ENCODE data around the gene TXN2.
"Not testable (repeated sequence)": the region's sequence is repeated elsewhere in the genome, so short reads cannot be mapped to it uniquely, and the experiment has no call there.

Gene TXN2

GRCh38 chr22:36455571-36456463 lies 25.6 kb downstream of the TXN2 start:
- DNase-seq (ENCODE audit: low spot score) = no peak

DNA sequence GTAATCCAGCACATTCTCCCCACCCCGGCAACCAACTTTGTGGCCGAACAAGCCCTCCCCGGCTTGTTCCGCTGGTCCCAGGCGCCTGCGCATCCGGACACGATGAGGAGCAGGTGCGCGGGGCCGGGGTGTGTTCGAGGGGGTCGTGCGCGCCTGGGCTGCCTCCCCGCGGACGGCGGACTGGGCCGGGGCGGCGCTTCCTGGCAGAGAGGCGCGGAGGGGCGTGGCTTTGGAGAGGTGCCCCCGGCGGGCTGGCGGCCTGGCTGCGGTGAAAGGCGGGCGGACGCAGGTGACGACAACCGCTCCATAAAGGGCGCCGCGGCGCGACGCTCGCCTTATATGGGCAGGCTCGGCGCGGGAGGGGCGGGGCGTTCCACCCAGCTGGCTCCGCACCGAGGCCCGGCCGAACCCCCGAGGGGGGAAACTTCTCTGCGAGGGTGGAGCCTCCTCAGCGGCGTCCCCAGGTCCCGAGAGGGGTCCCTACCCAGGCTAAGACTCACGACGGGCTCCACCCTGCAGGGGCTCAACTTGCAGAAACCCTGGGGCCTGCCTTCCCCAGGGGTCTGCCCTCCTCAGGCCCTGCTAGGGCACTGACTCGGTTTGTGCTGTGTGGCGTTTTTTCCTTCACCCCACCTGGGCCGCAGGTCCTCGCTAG lies 26.4 kb downstream of the TXN2 start:
- DNase-seq (ENCODE audit: low spot score) = peak; percentile 86

DNA sequence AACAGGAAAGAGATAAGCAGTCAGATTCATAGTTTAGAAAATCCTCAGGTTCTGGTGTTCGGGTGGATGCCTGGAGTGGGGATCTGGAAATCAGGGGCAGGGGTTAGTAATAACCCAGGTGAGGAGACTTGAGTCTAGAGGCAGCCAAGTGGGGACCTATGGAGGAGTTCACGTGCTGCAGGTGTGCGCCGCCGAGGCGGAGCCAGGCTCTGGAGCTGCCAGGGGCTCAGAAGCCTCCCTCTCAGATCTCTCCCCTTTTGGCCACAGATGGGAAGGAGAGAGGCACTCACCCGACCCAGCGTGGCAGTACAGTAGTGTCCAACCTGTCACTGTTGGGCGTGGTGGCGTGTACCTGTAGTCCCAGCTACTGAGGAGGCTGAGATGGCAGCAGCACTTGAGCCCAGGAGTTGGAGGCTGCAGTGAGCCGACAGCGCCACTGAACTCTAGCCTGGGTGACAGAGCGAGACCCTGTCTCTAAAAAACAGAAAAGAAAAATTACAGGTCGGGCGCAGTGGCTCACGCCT lies 27.5 kb downstream of the TXN2 start:
- DNase-seq (ENCODE audit: low spot score) = no peak

DNA sequence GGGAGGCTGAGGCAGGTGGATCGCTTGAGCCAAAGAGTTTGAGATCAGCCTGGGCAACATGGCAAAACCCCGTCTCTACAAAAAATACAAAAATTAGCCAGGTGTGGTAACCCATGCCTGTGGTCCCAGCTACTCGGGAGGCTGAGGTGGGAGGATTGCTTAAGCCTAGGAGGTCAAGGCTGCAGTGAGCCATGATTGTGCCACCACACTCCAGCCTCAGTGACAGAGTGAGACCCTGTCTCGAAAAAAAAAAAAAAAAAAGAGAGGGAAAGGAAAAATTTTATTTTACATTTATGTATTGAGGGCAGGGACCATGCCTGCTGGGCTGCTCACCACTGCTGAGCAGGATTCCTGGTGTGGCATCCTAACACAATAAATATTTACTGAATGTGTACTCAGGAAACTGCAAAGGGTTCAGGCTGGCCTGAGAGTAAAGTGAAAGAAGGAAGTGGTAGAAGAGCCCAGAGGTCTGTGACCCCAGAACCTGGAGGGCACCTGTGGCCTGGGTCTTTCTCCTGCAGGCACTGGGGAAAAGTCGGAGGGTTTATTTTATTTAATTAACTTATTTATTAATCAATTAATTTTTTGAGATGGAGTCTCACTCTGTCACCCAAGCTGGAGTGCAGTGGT lies 28.3 kb downstream of the TXN2 start:
- peak; percentile 37 for DNase-seq (ENCODE audit: low spot score)

DNA sequence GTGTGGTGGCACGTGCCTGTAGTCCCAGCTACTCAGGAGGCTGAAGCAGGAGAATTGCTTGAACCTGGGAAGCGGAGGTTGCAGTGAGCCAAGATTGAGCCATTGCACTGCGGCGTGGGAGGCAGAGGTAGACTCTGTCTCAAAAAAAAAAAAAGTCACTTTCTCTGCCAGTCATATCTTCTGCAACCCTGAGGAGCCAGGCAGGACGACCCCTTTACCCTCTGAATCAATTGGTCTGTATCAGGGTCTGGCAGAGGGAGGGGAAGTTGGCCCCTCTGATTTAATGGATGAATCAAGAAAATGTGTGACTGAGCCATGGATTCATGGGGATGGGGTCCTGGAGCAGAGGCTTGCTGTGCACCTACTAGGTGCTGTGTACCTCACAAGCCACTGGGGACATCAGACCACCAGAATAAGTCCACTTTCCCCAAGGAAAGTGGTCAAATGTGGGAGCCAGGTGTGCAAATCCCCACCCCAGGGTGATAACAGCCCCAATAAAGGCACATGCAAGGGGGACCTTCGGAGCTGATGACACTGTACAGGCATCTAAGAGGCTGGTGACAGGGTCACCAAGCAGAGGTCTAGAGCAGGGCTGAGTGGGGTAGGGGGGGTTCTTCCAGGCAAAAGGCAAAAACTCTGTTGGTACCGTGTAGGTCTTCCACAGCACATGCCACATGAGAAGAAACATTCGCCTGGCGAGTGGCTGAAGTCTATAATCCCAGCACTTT lies 29.0 kb downstream of the TXN2 start:
- DNase-seq (ENCODE audit: low spot score) = no peak

DNA sequence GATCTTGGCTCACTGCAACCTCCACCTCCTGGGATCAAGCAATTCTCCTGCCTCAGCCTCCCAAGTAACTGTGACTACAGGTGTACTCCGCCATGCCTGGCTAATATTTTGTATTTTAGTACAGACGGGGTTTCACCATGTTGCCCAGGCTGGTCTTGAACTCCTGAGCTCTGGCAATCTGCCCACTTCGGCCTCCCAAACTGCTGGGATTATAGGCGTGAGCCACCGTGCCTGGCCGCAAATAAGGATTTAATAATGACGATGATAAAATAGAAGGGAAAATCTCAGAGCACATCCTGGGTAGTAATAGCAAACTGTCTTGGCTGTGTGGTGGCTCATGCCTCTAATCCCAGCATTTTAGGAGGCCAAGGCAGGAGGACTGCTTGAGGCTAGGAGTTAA lies 30.5 kb downstream of the TXN2 start:
- DNase-seq (ENCODE audit: low spot score) = not testable (repeated sequence)

DNA sequence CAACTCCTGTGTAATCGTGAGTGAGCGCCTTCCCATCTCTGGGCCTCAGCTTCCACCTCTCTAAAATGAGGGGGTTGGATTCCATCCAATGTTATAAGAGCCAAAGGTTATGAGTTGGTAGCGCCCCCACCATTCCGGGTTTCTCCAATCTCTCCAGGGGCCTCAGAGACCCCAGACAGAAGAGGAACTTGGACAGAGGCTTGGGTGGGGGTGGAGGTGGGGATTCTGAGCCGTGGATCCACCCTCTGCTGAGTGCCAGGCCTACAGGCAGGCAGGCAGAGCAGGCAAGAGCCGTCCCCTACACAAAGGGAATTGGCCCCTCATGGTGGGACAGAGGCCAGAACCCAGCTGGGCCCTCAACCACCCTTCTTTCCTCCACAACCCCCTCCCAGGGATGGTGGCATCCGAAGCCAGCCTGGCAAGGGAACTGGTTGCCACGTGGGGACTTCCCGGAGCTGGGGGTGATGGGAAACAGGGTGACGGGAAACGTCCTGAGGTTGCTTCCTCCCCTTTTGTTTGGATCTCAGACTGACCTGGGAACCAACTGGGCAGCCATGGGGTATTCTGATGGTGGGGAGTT lies 31.8 kb downstream of the TXN2 start:
- no peak for DNase-seq (ENCODE audit: low spot score)

DNA sequence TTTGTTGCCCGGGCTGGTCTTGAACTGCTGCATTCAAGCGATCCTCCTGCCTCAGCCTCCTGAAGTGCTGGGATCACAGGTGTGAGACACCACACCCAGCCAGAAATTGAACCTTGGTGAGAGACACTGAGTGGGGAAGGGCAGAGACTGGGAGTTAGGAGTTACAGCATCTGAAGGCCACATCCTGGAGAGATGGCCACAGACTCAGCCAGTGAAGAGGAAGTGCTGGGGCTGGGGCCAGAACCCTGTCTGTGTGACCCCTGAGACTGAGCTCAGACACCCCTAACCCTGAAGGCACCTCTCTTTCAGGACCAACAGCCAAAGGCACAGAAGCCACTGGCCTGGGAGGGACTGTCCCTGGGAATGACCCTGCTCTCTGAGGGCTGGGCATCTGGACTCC lies 33.8 kb downstream of the TXN2 start:
- no peak for DNase-seq (ENCODE audit: low spot score)

DNA sequence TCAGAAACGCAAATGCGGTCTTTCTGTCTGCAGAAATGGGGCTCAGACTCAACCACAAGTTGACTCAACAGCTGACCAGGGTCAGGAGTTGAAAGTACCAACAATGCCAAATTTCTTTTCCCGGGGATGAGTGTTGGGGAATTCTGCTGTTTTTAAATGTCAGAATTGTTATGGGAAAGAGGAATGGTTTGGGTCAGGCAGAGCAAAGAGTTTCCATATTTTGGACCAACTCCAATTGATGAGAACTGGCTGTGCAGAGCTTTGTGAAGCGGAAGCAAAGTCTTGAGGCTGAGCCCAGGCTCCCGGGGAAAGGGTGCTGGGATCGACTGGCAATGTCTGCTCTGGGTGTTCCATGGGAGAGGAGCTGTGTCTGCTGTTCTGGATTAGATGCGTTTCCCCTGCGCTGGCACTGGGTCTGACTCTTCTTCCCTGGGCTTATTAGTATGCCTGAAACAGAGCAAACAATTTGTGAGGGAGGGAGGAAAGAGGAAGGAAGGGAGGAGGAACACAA lies 36.2 kb downstream of the TXN2 start:
- peak; percentile 79 for DNase-seq (ENCODE audit: low spot score)

DNA sequence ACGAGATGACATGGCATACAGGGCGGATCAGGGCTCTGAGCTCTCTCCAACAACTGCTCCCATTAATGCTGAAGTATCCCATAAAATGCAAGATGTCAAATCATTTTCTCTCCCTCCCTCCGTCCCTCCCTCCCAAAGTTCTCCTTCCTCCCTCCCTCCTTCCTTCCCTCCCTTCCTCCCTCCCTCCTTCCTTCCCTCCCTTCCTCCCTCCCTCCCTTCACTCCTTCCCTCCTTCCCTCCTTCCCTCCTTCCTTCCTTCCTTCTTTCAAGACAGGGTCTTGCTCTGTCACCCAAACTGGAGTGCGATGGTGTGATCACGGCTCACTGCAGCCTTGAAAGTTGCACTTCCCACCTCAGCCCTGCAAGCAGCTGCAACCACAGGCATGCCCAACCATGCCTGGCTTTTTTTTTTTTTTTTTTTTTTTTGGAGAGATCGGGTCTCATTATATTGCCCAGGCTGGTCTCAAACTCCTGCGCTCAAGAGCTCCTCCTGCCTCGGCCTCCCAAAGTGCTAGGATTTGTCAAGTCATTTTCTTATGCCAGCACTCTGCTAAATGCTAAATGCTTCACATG lies 38.2 kb downstream of the TXN2 start:
- no peak for DNase-seq (ENCODE audit: low spot score)

GRCh38 chr22:36442506-36443197 lies 38.8 kb downstream of the TXN2 start:
- DNase-seq (ENCODE audit: low spot score) = no peak

DNA sequence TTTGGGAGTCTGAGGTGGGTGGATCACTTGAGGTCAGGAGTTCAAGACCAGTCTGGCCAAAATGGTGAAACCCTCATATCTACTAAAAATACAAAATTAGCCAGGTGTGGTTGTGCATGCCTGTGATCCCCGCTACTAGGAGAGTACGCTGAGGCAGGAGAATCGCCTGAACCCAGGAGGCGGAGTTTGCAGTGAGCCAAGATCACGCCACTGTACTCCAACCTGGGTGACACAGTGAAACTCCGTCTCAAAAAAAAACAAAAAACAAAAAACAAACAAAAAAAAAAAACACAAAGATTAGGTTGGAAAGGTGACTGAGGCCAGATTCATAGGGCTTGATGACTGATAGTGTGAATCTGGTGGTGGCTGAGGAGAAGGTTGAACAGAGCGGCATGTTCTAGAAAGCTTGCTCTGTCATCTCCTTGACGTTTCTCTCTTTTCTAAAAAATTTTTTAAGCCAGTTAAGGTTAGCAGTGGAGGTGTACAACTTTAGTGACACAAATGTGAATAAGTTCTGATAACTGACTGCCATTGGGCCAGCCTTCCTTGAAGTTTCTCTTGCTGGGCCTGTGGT lies 40.9 kb downstream of the TXN2 start:
- no peak for DNase-seq (ENCODE audit: low spot score)

- DNase-seq (ENCODE audit: low spot score) = peak; percentile 93
Observed at GRCh38 chr22:36439481-36440271, 41.8 kb downstream of the TXN2 start.

DNA sequence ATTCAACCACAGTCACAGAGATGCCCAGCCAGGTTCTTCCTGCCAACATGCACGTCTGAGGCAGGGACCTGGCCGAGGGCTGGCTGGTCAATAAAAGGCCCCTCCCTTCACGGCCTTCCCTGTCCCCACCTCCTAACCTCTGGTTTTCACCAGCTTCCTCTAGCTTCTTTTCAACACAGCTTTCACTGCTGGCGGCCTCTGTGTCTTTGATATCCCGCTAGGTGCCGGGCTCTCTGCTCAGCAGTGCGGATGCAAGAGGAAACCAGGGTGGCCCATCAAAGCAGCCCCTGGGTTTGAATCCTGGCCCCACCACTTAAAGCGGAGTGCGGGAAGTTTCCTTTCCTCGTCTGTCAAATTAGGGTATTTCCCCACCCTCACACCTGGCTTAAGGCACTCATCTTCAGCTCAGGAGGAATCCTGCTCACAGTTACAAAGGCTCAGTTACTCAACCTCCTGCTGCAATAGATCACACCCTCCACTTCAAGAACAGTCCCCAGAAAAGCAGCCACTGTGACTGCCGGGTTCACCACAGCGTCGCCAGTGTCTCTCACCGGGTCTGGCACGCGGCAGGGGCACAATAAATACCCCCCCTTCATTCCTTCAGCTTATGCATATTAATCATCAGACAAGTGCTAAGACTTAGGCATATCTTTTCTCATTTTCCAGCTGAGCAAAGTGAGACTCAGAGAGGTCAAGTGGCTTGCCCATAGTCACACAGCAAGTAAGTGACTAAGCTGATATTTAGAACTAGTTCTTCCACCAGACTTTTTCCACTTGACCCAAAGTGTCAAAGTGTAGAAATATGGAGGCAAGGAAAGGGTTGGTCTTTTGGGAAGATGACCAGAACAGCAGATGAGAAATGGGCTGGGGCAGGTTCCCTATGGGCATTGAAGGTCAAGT lies 45.7 kb downstream of the TXN2 start:
- DNase-seq (ENCODE audit: low spot score) = no peak

- DNase-seq (ENCODE audit: low spot score) = no peak
Observed at GRCh38 chr22:36433318-36434231, 47.9 kb downstream of the TXN2 start.

DNA sequence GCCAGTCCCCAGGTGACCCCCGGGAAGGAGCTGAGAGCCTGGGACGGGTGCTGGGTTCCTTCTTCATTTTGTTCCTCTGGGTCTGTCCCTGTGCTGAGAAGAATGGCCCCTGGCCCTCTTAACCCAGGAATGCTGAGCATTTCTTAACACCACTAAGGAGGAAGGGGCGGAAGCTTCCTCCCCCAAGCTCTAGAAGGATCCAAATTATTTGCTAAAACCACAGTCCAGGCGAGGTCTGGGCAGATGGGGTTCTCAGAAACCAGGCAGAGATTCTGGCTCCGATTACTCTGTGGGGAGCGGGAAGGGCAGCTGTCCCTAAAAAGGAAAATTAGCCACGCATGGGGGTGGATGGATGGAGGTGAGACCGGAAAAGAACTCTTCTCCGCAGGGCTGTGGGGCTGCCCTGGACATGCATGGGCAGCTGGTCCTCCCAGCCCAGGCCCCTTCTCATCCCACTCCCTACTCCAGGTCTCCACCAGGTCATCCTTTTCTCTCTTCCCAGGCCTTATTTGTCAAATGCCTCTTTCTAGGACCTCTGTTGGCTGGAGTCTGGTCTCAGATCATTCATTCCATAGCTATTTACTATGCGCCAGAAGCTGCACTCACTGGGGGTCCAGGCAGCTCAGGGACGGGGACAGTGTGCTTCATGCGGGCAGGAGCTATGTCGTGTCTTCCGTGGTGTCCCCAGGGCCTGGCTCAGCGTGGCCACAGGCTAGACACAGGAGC lies 48.7 kb downstream of the TXN2 start:
- DNase-seq (ENCODE audit: low spot score) = no peak

DNA sequence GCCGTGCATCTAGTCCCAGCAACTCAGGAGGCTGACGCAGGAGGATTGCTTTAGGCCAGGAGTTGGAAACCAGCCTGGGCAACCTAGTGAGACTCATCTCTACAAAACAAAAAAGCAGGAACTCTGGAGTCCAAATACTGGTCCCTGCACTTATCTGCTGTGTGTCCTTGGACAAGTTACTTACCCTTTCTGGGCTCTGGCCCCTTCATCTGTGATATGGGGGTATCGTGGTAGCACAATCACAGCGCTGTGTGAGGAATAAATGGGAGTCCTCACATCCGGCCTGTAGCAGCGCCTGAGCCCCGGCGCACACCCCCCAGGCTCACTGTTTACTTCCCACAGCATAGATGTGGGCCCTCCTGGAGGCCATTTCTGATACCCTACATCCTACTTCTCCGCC lies 49.5 kb downstream of the TXN2 start:
- no peak for DNase-seq (ENCODE audit: low spot score)

All from AG08396 (cell line).